ENCODE results near the gene WIPF1.

DNA sequence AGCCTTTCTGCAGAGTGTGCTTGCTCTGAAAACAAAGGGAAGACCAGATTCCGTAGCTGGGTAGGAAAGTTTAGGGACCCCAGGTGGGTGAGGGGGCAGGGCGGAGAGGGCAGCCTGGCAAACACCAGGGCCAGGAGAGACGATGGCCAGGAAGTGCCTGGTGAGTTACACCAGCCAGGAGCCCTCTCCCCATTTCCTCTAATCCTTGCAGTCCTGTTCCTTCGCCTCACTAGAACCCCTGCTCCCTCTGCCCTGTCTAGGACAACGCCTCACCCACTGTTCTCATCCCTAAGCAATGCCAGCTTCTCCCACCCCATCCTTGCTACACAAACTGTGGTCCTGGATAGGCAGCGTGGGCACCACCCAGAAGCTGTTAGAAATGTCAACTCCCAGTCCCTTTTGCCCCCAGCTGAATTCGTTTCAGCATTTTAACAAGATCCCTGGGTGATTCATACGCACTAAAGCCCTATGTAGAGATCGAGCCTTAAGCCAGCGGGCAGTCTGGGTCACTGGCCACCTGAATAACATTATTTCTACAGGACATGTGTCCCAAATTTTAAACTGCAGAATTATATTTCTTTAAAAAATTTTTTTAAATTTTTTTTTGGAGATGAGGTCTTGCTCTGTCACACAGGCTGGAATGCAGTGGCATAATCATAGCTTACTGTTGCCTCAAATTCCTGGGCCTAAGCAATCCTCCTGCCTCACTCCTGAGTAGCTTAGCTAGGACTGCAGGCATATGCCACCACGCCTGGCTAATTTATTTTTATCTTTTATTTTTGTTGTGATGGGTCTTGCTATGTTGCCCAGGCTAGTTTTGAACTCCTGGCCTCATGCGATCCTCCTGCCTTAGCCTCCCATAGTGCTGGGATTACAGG is 10.9 kb downstream of the WIPF1 start:
- TF ChIP-seq YY1 (IDR thresholded peaks at IDR 0.05; ENCODE audit: insufficient read depth, insufficient read length): no peak
- no peak for TF ChIP-seq ZNF274 (IDR thresholded peaks at IDR 0.05; ENCODE audit: low read depth, low read length)
- TF ChIP-seq SUZ12 (IDR thresholded peaks at IDR 0.05; ENCODE audit: extremely low read depth, insufficient read depth, insufficient read length): no peak

All from NT2/D1 (cell line).